Karpas-422 (cell line): ENCODE results near the gene TAX1BP3. TPM values are rescaled to one million over a fixed set of nuclear protein-coding genes. Genes with fewer than 3 reads are reported as not detected.
A peak's percentile ranks its signal among the peaks of the same experiment; 100 is the strongest.

ENCODE experiments used
- DNase-seq: peaks from one replicate; pipeline ENCODE4 v3.0.0-alpha.2; 2015
- H2AFZ ChIP-seq: fragments of 200-600 bp; sonication (generic); 2 replicates; pipeline ENCODE4 v1.6.1; 2014; ENCODE audit warnings: antibody characterized with exemption, low read length, mixed read lengths
- H3K27ac ChIP-seq: fragments of 200-600 bp; sonication (generic); 2 replicates; pipeline ENCODE4 v1.5.1; 2014; ENCODE audit warnings: mild to moderate bottlenecking, low read length, moderate library complexity
- H3K27me3 ChIP-seq: fragments of 200-600 bp; sonication (generic); 2 replicates; pipeline ENCODE4 v1.6.1; 2014; ENCODE audit warnings: low read length, mixed read lengths
- H3K36me3 ChIP-seq: fragments of 200-600 bp; sonication (generic); 2 replicates; pipeline ENCODE4 v1.6.1; 2014; ENCODE audit warnings: low read length, mixed read lengths; ENCODE audit not compliant: insufficient read depth
- H3K4me1 ChIP-seq: fragments of 200-600 bp; sonication (generic); 2 replicates; pipeline ENCODE4 v1.6.1; 2014; ENCODE audit warnings: mild to moderate bottlenecking, low read length, mixed read lengths
- H3K4me2 ChIP-seq: fragments of 200-600 bp; sonication (generic); 2 replicates; pipeline ENCODE4 v1.6.1; 2014; ENCODE audit warnings: low read length, low read depth, mild to moderate bottlenecking; ENCODE audit not compliant: poor library complexity, severe bottlenecking
- H3K4me3 ChIP-seq: fragments of 200-600 bp; sonication (generic); 2 replicates; pipeline ENCODE4 v1.5.1; 2014; ENCODE audit warnings: mild to moderate bottlenecking, antibody characterized with exemption, low read length, mixed read lengths
- H3K79me2 ChIP-seq: fragments of 200-600 bp; sonication (generic); 2 replicates; pipeline ENCODE4 v1.6.1; 2014; ENCODE audit warnings: mild to moderate bottlenecking, low read length, mixed read lengths
- H3K9ac ChIP-seq: fragments of 200-600 bp; sonication (generic); 2 replicates; pipeline ENCODE4 v1.6.0; 2014; ENCODE audit warnings: low read length
- H3K9me2 ChIP-seq: fragments of 200-600 bp; sonication (generic), shearing (Covaris generic); replicated peaks from 2 replicates; pipeline ENCODE4 v1.6.0; 2014; ENCODE audit warnings: mild to moderate bottlenecking, low read length, moderate library complexity; ENCODE audit not compliant: insufficient read depth
- H3K9me3 ChIP-seq: fragments of 300-700, 200-600 bp; sonication (generic); 2 replicates; pipeline ENCODE4 v1.6.1; 2014; ENCODE audit warnings: low read length, mixed read lengths
- H4K20me1 ChIP-seq: fragments of 200-600 bp; sonication (generic); 2 replicates; pipeline ENCODE4 v1.6.1; 2014; ENCODE audit warnings: mild to moderate bottlenecking, antibody characterized with exemption, low read length, low read depth; ENCODE audit not compliant: insufficient read depth
- total RNA-seq: library from RNA; depleted of rRNA; stranded (reverse); fragments of >200 nt; shearing (Covaris generic); gene quantifications from 2 replicates; pipeline ENCODE4 v1.2.3, GENCODE V29; 2014; ENCODE audit warnings: low replicate concordance

The TAX1BP3 gene
- total RNA-seq, 1 experiment from 2014 or later: 31.5 TPM

GRCh38 chr17:3691617-3692067 lies 23.3 kb upstream of the TAX1BP3 start:
- no peaks in the 10 kb centered on the region for H3K27me3 ChIP-seq
- peak; percentile 62 for DNase-seq
- H4K20me1 ChIP-seq: peaks cover 13% of the 10 kb centered on the region
- no peaks in the 10 kb centered on the region for H3K9me2 ChIP-seq
- no peak overlapping the region for H2AFZ ChIP-seq
- peaks cover 30% of the 10 kb centered on the region for H3K79me2 ChIP-seq
- H3K36me3 ChIP-seq: no peaks in the 10 kb centered on the region
- H3K4me1 ChIP-seq: peaks cover 73% of the 10 kb centered on the region
- H3K27ac ChIP-seq: no peak overlapping the region; the same call in 1 of the 2 replicates
- no peaks in the 10 kb centered on the region for H3K9me3 ChIP-seq
- no peak overlapping the region for H3K4me3 ChIP-seq
- H3K9ac ChIP-seq: no peak overlapping the region
- H3K4me2 ChIP-seq: no peak overlapping the region

DNA sequence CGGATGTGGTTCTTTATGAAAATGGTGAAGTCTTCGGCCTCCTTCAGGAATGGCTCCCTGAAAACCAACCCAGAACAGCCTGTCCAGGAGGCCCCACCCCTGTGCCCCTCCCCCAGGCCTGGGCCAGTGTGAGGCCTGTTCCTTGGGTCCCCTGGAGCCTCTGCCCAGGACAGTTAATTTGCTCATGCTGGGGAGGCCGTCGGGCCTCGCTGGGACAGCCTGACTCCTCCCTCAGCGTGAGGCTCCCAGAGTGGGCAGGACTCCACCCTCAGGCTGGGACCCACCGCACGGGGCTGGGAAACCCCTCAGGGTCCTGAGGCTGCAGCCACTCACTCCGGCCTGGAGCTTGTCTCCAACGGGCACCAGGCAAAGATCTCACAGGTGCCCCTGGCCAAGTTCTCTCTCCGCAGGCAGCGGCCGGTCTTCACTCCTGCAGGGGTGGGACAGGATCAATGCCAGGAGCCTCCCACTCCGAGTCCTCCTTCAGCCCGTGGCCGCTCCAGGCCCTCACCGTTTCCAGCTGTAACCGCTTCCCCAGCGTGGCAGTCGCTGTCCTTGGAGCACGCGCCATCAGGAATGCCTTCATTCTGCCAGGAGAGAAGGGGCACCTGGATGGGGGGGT lies 21.8 kb upstream of the TAX1BP3 start:
- H3K79me2 ChIP-seq: peaks cover 28% of the 10 kb centered on the region
- no peaks in the 10 kb centered on the region for H3K27me3 ChIP-seq
- H3K4me2 ChIP-seq: peak overlapping the region; percentile 37
- peak overlapping the region; percentile 90 for H3K27ac ChIP-seq
- peaks cover 13% of the 10 kb centered on the region for H4K20me1 ChIP-seq
- DNase-seq: no peak
- H3K4me3 ChIP-seq: no peak overlapping the region
- no peaks in the 10 kb centered on the region for H3K9me2 ChIP-seq
- no peaks in the 10 kb centered on the region for H3K36me3 ChIP-seq
- H2AFZ ChIP-seq: no peak overlapping the region
- peaks cover 72% of the 10 kb centered on the region for H3K4me1 ChIP-seq
- no peaks in the 10 kb centered on the region for H3K9me3 ChIP-seq
- peak overlapping the region; percentile 13; the same call in 1 of the 2 replicates for H3K9ac ChIP-seq

- H4K20me1 ChIP-seq: peaks cover 13% of the 10 kb centered on the region
- peak overlapping the region; percentile 21 for H3K9ac ChIP-seq
- H3K4me1 ChIP-seq: peaks cover 68% of the 10 kb centered on the region
- H3K79me2 ChIP-seq: peaks cover 20% of the 10 kb centered on the region
- no peak overlapping the region for H3K4me3 ChIP-seq
- H3K36me3 ChIP-seq: no peaks in the 10 kb centered on the region
- H3K4me2 ChIP-seq: peak overlapping the region; percentile 37
- H3K27ac ChIP-seq: peak overlapping the region; percentile 90
- H3K9me2 ChIP-seq: no peaks in the 10 kb centered on the region
- H2AFZ ChIP-seq: no peak overlapping the region
- no peaks in the 10 kb centered on the region for H3K9me3 ChIP-seq
- no peaks in the 10 kb centered on the region for H3K27me3 ChIP-seq
- no peak for DNase-seq
These were observed 21.1 kb upstream of the TAX1BP3 start for GRCh38 chr17:3689262-3690093.

DNA sequence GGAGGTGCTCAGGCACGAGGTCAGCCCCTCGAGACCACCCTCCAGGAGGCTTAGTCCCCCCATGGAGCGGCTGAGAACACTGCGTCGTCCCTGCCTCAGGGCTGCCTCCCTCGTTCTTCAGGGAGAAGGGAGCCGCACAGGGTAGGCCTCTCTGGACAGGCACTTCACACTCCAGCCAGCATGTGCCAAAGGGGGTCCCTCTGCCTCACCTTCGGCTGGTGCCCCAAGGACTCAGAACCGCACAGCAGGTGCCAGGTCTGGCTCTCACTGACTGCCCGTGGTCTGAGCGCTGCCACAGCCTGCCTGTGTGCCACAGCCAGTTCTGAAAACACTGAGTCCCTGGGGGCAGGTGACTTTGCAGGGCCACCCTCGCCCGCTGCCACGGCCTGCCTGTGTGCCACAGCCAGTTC lies 20.5 kb upstream of the TAX1BP3 start:
- DNase-seq: no peak
- H3K36me3 ChIP-seq: no peaks in the 10 kb centered on the region
- H3K27me3 ChIP-seq: no peaks in the 10 kb centered on the region
- no peaks in the 10 kb centered on the region for H3K9me2 ChIP-seq
- H3K9ac ChIP-seq: peak overlapping the region; percentile 38
- H3K9me3 ChIP-seq: no peaks in the 10 kb centered on the region
- H3K4me3 ChIP-seq: no peak overlapping the region
- peaks cover 62% of the 10 kb centered on the region for H3K4me1 ChIP-seq
- H2AFZ ChIP-seq: no peak overlapping the region
- peaks cover 13% of the 10 kb centered on the region for H4K20me1 ChIP-seq
- H3K4me2 ChIP-seq: peak overlapping the region; percentile 35
- peaks cover 20% of the 10 kb centered on the region for H3K79me2 ChIP-seq
- H3K27ac ChIP-seq: peak overlapping the region; percentile 90

GRCh38 chr17:3688027-3688553 lies 19.7 kb upstream of the TAX1BP3 start:
- DNase-seq: peak; percentile 74

GRCh38 chr17:3685174-3685573 lies 16.8 kb upstream of the TAX1BP3 start:
- peaks cover 2% of the 10 kb centered on the region; the same call in 1 of the 2 replicates for H4K20me1 ChIP-seq
- H2AFZ ChIP-seq: no peak overlapping the region
- 0 out of 2 replicates have a peak, but pooled peaks cover 2% of the 10 kb centered on the region for H3K79me2 ChIP-seq
- H3K4me3 ChIP-seq: no peak overlapping the region
- no peaks in the 10 kb centered on the region for H3K27me3 ChIP-seq
- DNase-seq: peak; percentile 54
- H3K36me3 ChIP-seq: 0 out of 2 replicates have a peak, but pooled peaks cover 4% of the 10 kb centered on the region
- peak overlapping the region; percentile 88 for H3K27ac ChIP-seq
- no peaks in the 10 kb centered on the region for H3K9me2 ChIP-seq
- no peak overlapping the region for H3K4me2 ChIP-seq
- H3K4me1 ChIP-seq: peaks cover 37% of the 10 kb centered on the region
- peak overlapping the region; percentile 21; the same call in 1 of the 2 replicates for H3K9ac ChIP-seq
- no peaks in the 10 kb centered on the region for H3K9me3 ChIP-seq

More at GRCh38 chr17:3688027-3688553, 19.7 kb upstream of the TAX1BP3 start:
- H3K4me2 ChIP-seq: peak overlapping the region; percentile 35
- peak overlapping the region; percentile 2; the same call in 1 of the 2 replicates for H3K4me3 ChIP-seq
- H3K79me2 ChIP-seq: peaks cover 20% of the 10 kb centered on the region
- H3K27ac ChIP-seq: peak overlapping the region; percentile 90
- H3K27me3 ChIP-seq: no peaks in the 10 kb centered on the region
- peak overlapping the region; percentile 38 for H3K9ac ChIP-seq
- H4K20me1 ChIP-seq: peaks cover 13% of the 10 kb centered on the region
- no peak overlapping the region for H2AFZ ChIP-seq
- peaks cover 61% of the 10 kb centered on the region for H3K4me1 ChIP-seq
- no peaks in the 10 kb centered on the region for H3K9me3 ChIP-seq
- no peaks in the 10 kb centered on the region for H3K9me2 ChIP-seq
- H3K36me3 ChIP-seq: no peaks in the 10 kb centered on the region

GRCh38 chr17:3683054-3683511 lies 14.7 kb upstream of the TAX1BP3 start:
- no peaks in the 10 kb centered on the region for H3K9me3 ChIP-seq
- H3K27ac ChIP-seq: no peak overlapping the region
- no peak overlapping the region for H3K4me2 ChIP-seq
- no peaks in the 10 kb centered on the region for H4K20me1 ChIP-seq
- H3K79me2 ChIP-seq: no peaks in the 10 kb centered on the region
- peaks cover 16% of the 10 kb centered on the region for H3K4me1 ChIP-seq
- no peaks in the 10 kb centered on the region for H3K9me2 ChIP-seq
- no peaks in the 10 kb centered on the region for H3K27me3 ChIP-seq
- DNase-seq: peak; percentile 88
- H3K9ac ChIP-seq: no peak overlapping the region
- 0 out of 2 replicates have a peak, but pooled peaks cover 4% of the 10 kb centered on the region for H3K36me3 ChIP-seq
- H3K4me3 ChIP-seq: no peak overlapping the region
- H2AFZ ChIP-seq: no peak overlapping the region

GRCh38 chr17:3682033-3682432 lies 13.7 kb upstream of the TAX1BP3 start:
- 0 out of 2 replicates have a peak, but pooled peaks cover 4% of the 10 kb centered on the region for H3K36me3 ChIP-seq

More at GRCh38 chr17:3682033-3682432, 13.7 kb upstream of the TAX1BP3 start:
- Histone ChIP-seq H3K4me2 (no peak overlapping the region), H3K27ac (no peak overlapping the region), H3K9ac (no peak overlapping the region), H3K79me2 (no peaks in the 10 kb centered on the region), H3K4me1 (peaks cover 13% of the 10 kb centered on the region), H3K9me2 (no peaks in the 10 kb centered on the region), H3K4me3 (no peak overlapping the region), H3K9me3 (no peaks in the 10 kb centered on the region), H3K27me3 (no peaks in the 10 kb centered on the region), H2AFZ (no peak overlapping the region), H4K20me1 (no peaks in the 10 kb centered on the region)
- no peak for DNase-seq
